H9 (cell line): ENCODE measurements around the gene ZCWPW1. TPM values are rescaled to one million over a fixed set of nuclear protein-coding genes. Genes with fewer than 3 reads are reported as not detected.
A peak's percentile ranks its signal among the peaks of the same experiment; 100 is the strongest.

Source experiments
- DNase-seq: peaks from one replicate; pipeline ENCODE4 v3.0.0-alpha.2; 2017
- H2AFZ ChIP-seq: one replicate; pipeline ENCODE4 v1.6.1; 2013; ENCODE audit warnings: mild to moderate bottlenecking, low read length, control low read depth, moderate library complexity
- H2AK5ac ChIP-seq: 2 replicates; pipeline ENCODE4 v1.6.1; 2013; ENCODE audit warnings: low read length, control low read depth, mixed read lengths; ENCODE audit not compliant: insufficient read length
- H2BK120ac ChIP-seq: one replicate; pipeline ENCODE4 v1.6.1; 2013; ENCODE audit warnings: low read depth, mild to moderate bottlenecking, low read length, control low read depth, inconsistent platforms; ENCODE audit not compliant: poor library complexity, severe bottlenecking
- H2BK12ac ChIP-seq: 2 replicates; pipeline ENCODE4 v1.6.1; 2013; ENCODE audit warnings: low read length, control low read depth, mixed read lengths, low read depth; ENCODE audit not compliant: insufficient read length
- H2BK15ac ChIP-seq: 2 replicates; pipeline ENCODE4 v1.6.1; 2013; ENCODE audit warnings: low read depth, low read length, control low read depth
- H2BK20ac ChIP-seq: one replicate; pipeline ENCODE4 v1.6.1; 2013; ENCODE audit warnings: low read depth, mild to moderate bottlenecking, low read length, control low read depth, inconsistent platforms; ENCODE audit not compliant: poor library complexity, severe bottlenecking
- H2BK5ac ChIP-seq: 2 replicates; pipeline ENCODE4 v1.6.1; 2013; ENCODE audit warnings: low read length, control low read depth, mixed read lengths; ENCODE audit not compliant: insufficient read length
- H3K14ac ChIP-seq: 2 replicates; pipeline ENCODE4 v1.6.1; 2013; ENCODE audit warnings: low read length, control low read depth; ENCODE audit not compliant: insufficient read depth
- H3K18ac ChIP-seq: 2 replicates; pipeline ENCODE4 v1.6.1; 2013; ENCODE audit warnings: low read depth, mild to moderate bottlenecking, mixed read lengths, low read length, control low read depth; ENCODE audit not compliant: insufficient read length
- H3K23ac ChIP-seq: 2 replicates; pipeline ENCODE4 v1.6.1; 2013; ENCODE audit warnings: low read length, control low read depth, mixed read lengths, low read depth; ENCODE audit not compliant: insufficient read length
- H3K23me2 ChIP-seq: 2 replicates; pipeline ENCODE4 v1.6.1; 2013; ENCODE audit warnings: low read depth, mild to moderate bottlenecking, mixed read lengths, low read length, control low read depth; ENCODE audit not compliant: insufficient read length, poor library complexity, severe bottlenecking
- H3K27ac ChIP-seq: 2 replicates; pipeline ENCODE4 v1.5.1; 2013; ENCODE audit warnings: low read length, control low read depth, mixed read lengths, low read depth; ENCODE audit not compliant: insufficient read length
- H3K27me3 ChIP-seq: 2 replicates; pipeline ENCODE4 v1.6.1; 2013; ENCODE audit warnings: low read length, control low read depth, inconsistent platforms; ENCODE audit not compliant: insufficient read depth
- H3K4ac ChIP-seq: 2 replicates; pipeline ENCODE4 v1.6.1; 2013; ENCODE audit warnings: low read depth, mild to moderate bottlenecking, control low read depth, inconsistent platforms, low read length, moderate library complexity
- H3K4me1 ChIP-seq: 2 replicates; pipeline ENCODE4 v1.6.1; 2013; ENCODE audit warnings: low read length, control low read depth, inconsistent platforms; ENCODE audit not compliant: insufficient read depth
- H3K4me2 ChIP-seq: 2 replicates; pipeline ENCODE4 v1.6.1; 2013; ENCODE audit warnings: low read length, control low read depth, mixed read lengths; ENCODE audit not compliant: insufficient read length, insufficient read depth
- H3K56ac ChIP-seq: 2 replicates; pipeline ENCODE4 v1.6.1; 2013; ENCODE audit warnings: low read depth, mild to moderate bottlenecking, mixed read lengths, low read length, control low read depth; ENCODE audit not compliant: insufficient read length
- H3K79me1 ChIP-seq: 2 replicates; pipeline ENCODE4 v1.6.1; 2013; ENCODE audit warnings: low read depth, mild to moderate bottlenecking, moderate library complexity, low read length, control low read depth, inconsistent platforms; ENCODE audit not compliant: insufficient read depth, poor library complexity, severe bottlenecking
- H3K79me2 ChIP-seq: 2 replicates; pipeline ENCODE4 v1.6.1; 2013; ENCODE audit warnings: low read length, control low read depth, inconsistent platforms; ENCODE audit not compliant: insufficient read depth
- H3K9ac ChIP-seq: 2 replicates; pipeline ENCODE4 v1.6.1; 2013; ENCODE audit warnings: low read length, control low read depth, mixed read lengths; ENCODE audit not compliant: insufficient read length; ENCODE audit errors: extremely low read depth
- H3K9me3 ChIP-seq: one replicate; pipeline ENCODE4 v1.6.1; 2013; ENCODE audit warnings: low read depth, low read length, inconsistent platforms; ENCODE audit not compliant: control insufficient read depth
- H3T11ph ChIP-seq: one replicate; pipeline ENCODE4 v1.6.1; 2013; ENCODE audit warnings: mild to moderate bottlenecking, low read length, control low read depth, inconsistent platforms
- H4K20me1 ChIP-seq: one replicate; pipeline ENCODE4 v1.6.1; 2013; ENCODE audit not compliant: control insufficient read depth, insufficient read length, insufficient read depth
- H4K5ac ChIP-seq: 2 replicates; pipeline ENCODE4 v1.6.1; 2013; ENCODE audit warnings: low read depth, mild to moderate bottlenecking, mixed read lengths, low read length, control low read depth; ENCODE audit not compliant: insufficient read length
- H4K8ac ChIP-seq: replicated peaks from 2 replicates; pipeline ENCODE4 v1.6.1; 2013; ENCODE audit warnings: low read length, control low read depth, mixed read lengths, low read depth; ENCODE audit not compliant: insufficient read length
- H4K91ac ChIP-seq: 2 replicates; pipeline ENCODE4 v1.6.1; 2013; ENCODE audit warnings: low read depth, mild to moderate bottlenecking, moderate library complexity, mixed read lengths, low read length, control low read depth; ENCODE audit not compliant: insufficient read length
- H3K27ac Mint-ChIP-seq, 3 experiments: 2 replicates in 2 of 3; 3 replicates in 1 of 3; pipeline ENCODE4 v1.8.0; 2020 to 2021; ENCODE audit warnings: mixed read lengths in 3 of 3, mild to moderate bottlenecking in 1 of 3, moderate library complexity in 1 of 3
- H3K27me3 Mint-ChIP-seq: 2 replicates; pipeline ENCODE4 v1.8.0; 2021; ENCODE audit warnings: low read depth, mild to moderate bottlenecking, moderate library complexity, mixed read lengths
- H3K36me3 Mint-ChIP-seq, 3 experiments: 2 replicates in 2 of 3; 3 replicates in 1 of 3; pipeline ENCODE4 v1.8.0; 2020 to 2021; ENCODE audit warnings: low read depth in 3 of 3, mixed read lengths in 3 of 3; ENCODE audit not compliant: insufficient read depth in 1 of 3
- H3K4me1 Mint-ChIP-seq, 2 experiments: 2 replicates each; pipeline ENCODE4 v1.8.0; 2020; ENCODE audit warnings: mixed read lengths in 2 of 2
- H3K4me3 Mint-ChIP-seq, 2 experiments: 2 replicates in 1 of 2; 3 replicates in 1 of 2; pipeline ENCODE4 v1.8.0; 2020 to 2021; ENCODE audit warnings: mild to moderate bottlenecking in 2 of 2, mixed read lengths in 2 of 2, moderate library complexity in 1 of 2
- H3K9me3 Mint-ChIP-seq, 2 experiments: 2 replicates in 1 of 2; 3 replicates in 1 of 2; pipeline ENCODE4 v1.8.0; 2020; ENCODE audit warnings: mild to moderate bottlenecking in 2 of 2, mixed read lengths in 2 of 2, moderate library complexity in 1 of 2
- WGBS: extraction: QIAGEN DNeasy Blood & Tissue Kit; methylation state at CpG from one replicate; pipeline ENCODE4 v1.1.7; 2013; ENCODE audit warnings: missing lambda C conversion rate, low lambda C conversion rate, mixed read lengths; ENCODE audit not compliant: insufficient read length; ENCODE audit errors: extremely low coverage; 5-methylcytosine and 5-hydroxymethylcytosine counted together
- total RNA-seq: library from RNA; stranded (reverse); gene quantifications from 2 replicates; pipeline ENCODE4 v1.2.1, GENCODE V29; 2021
- TF ChIP-seq, protein P1 (sequence below): fragments of 200-600 bp; sonication (generic); conservative IDR thresholded peaks from 3 replicates; pipeline ENCODE4 v1.8.0; 2021; ENCODE audit warnings: antibody characterized with exemption, mild to moderate bottlenecking

ZCWPW1 gene
- total RNA-seq, 1 experiment from 2014 or later: 1.1 TPM

DNA sequence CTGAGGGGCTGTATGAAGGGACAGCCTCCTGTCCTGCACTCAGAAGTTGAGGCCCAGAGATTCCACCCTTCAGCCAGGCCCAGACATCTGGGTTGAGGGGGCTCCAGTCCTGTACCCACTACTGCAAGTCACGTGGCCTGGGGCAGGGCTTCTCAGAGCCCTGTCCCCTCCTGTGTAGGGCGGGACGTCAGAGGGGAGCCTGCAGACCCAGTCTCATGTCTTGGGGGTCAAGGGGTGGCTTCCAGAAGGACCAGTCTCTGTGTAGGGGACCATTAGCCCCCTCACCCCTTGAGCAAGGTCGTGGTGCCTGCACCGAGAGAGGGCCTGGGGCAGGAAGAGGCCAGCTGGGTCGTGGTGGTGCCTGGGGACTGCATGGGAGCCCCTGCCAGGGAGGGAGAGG lies 55.8 kb downstream of the ZCWPW1 start:
- no peak for DNase-seq
- Histone ChIP-seq H4K5ac (no peak overlapping the region), H3K23ac (no peak overlapping the region), H4K8ac (no peak overlapping the region), H3K9ac (no peak overlapping the region), H2BK20ac (no peak overlapping the region), H4K91ac (no peak overlapping the region), H3K14ac (no peak overlapping the region), H2BK12ac (no peak overlapping the region), H3K27ac (no peak overlapping the region), H2AK5ac (no peak overlapping the region), H3K56ac (no peak overlapping the region), H2BK120ac (no peak overlapping the region), H3K18ac (no peak overlapping the region), H3K23me2 (no peaks in the 10 kb centered on the region), H3K4ac (no peak overlapping the region), H3K9me3 (no peaks in the 10 kb centered on the region), H4K20me1 (no peaks in the 10 kb centered on the region), H3K4me2 (no peak overlapping the region), H2BK5ac (no peak overlapping the region), H2AFZ (no peak overlapping the region), H3K4me1 (no peaks in the 10 kb centered on the region; the same call in 1 of the 2 replicates), H3K79me1 (no peaks in the 10 kb centered on the region), H3K27me3 (no peaks in the 10 kb centered on the region), H3K79me2 (no peaks in the 10 kb centered on the region), H3T11ph (no peak overlapping the region), H2BK15ac (no peak overlapping the region)
- whole genome bisulfite sequencing: no CpG with 5 or more reads among the region's 6 CpGs
- H3K4me3 Mint-ChIP-seq: no peak overlapping the region
- peaks cover 39 to 59% of the 10 kb centered on the region in 2 experiments for H3K4me1 Mint-ChIP-seq
- TF ChIP-seq, protein P1, sequence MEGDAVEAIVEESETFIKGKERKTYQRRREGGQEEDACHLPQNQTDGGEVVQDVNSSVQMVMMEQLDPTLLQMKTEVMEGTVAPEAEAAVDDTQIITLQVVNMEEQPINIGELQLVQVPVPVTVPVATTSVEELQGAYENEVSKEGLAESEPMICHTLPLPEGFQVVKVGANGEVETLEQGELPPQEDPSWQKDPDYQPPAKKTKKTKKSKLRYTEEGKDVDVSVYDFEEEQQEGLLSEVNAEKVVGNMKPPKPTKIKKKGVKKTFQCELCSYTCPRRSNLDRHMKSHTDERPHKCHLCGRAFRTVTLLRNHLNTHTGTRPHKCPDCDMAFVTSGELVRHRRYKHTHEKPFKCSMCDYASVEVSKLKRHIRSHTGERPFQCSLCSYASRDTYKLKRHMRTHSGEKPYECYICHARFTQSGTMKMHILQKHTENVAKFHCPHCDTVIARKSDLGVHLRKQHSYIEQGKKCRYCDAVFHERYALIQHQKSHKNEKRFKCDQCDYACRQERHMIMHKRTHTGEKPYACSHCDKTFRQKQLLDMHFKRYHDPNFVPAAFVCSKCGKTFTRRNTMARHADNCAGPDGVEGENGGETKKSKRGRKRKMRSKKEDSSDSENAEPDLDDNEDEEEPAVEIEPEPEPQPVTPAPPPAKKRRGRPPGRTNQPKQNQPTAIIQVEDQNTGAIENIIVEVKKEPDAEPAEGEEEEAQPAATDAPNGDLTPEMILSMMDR: no peak
- no peaks in the 10 kb centered on the region; the same call in 1 of the 2 replicates for H3K27me3 Mint-ChIP-seq
- H3K36me3 Mint-ChIP-seq: peaks cover 3 to 8% (median 6%) of the 10 kb centered on the region in 3 experiments; a peak in 6 of 7 replicates
- no peaks in the 10 kb centered on the region for H3K9me3 Mint-ChIP-seq
- peak overlapping the region in 1 of 3 experiments; percentile 53; a peak in 1 of 7 replicates for H3K27ac Mint-ChIP-seq
